CD14-positive monocyte (primary cell): Measurements from ENCODE around the gene XRCC5. TPM values are rescaled to one million over a fixed set of nuclear protein-coding genes. Genes with fewer than 3 reads are reported as not detected.
A peak's percentile ranks its signal among the peaks of the same experiment; 100 is the strongest.

Source experiments
- DNase-seq, 3 donors: peaks; one replicate each; pipeline ENCODE4 v3.0.0-alpha.2; 2011 to 2022
- H2AFZ ChIP-seq: 2 replicates; pipeline ENCODE4 v1.6.0; 2012; ENCODE audit warnings: mild to moderate bottlenecking, low read depth, low read length, inconsistent platforms; ENCODE audit not compliant: insufficient read depth, poor library complexity, severe bottlenecking
- H3K27ac ChIP-seq, 2 donors: 1 replicate in 1 of 2; 2 replicates in 1 of 2; pipeline ENCODE4 v1.5.1; 2012 to 2013; ENCODE audit warnings: low read length in 2 of 2, control low read depth in 1 of 2, inconsistent platforms in 1 of 2, low read depth in 1 of 2, mild to moderate bottlenecking in 1 of 2
- H3K27me3 ChIP-seq, 2 donors: one replicate each; pipeline versions ENCODE4 v1.6.0 to v1.6.1; 2011 to 2013; ENCODE audit warnings: low read length in 2 of 2; ENCODE audit not compliant: control insufficient read depth in 2 of 2, insufficient read depth in 2 of 2
- H3K36me3 ChIP-seq, 2 donors: replicated peaks in 1 of 2; 1 replicate in 1 of 2; 2 replicates in 1 of 2; pipeline versions ENCODE4 v1.5.1 to v1.6.1; 2012 to 2013; ENCODE audit warnings: low read length in 2 of 2, control low read depth in 1 of 2, inconsistent platforms in 1 of 2, mild to moderate bottlenecking in 1 of 2; ENCODE audit not compliant: insufficient read depth in 2 of 2, control insufficient read depth in 1 of 2
- H3K4me1 ChIP-seq, 2 donors: 1 replicate in 1 of 2; 2 replicates in 1 of 2; pipeline versions ENCODE4 v1.5.1 to v1.6.1; 2012 to 2013; ENCODE audit warnings: low read length in 2 of 2, control low read depth in 1 of 2, inconsistent platforms in 1 of 2, mild to moderate bottlenecking in 1 of 2, moderate library complexity in 1 of 2; ENCODE audit not compliant: insufficient read depth in 2 of 2, control insufficient read depth in 1 of 2
- H3K4me2 ChIP-seq: replicated peaks from 2 replicates; pipeline ENCODE3; 2012; ENCODE audit warnings: low read length, moderate library complexity, mild to moderate bottlenecking; ENCODE audit not compliant: poor library complexity, severe bottlenecking; ENCODE audit errors: extremely low read depth
- H3K4me3 ChIP-seq, 3 experiments: fragments of 200-600 bp in 1 of 3; sonication (generic) in 1 of 3; replicated peaks in 1 of 3; 1 replicate in 2 of 3; 2 replicates in 1 of 3; pipeline ENCODE4 v1.5.1; 2011 to 2013; ENCODE audit warnings: low read length in 3 of 3, mild to moderate bottlenecking in 3 of 3, control low read depth in 2 of 3, low read depth in 2 of 3, inconsistent platforms in 1 of 3, moderate library complexity in 1 of 3
- H3K79me2 ChIP-seq: 2 replicates; pipeline ENCODE4 v1.6.0; 2012; ENCODE audit warnings: mild to moderate bottlenecking, control low read depth, inconsistent platforms, low read length, moderate library complexity; ENCODE audit not compliant: insufficient read depth
- H3K9ac ChIP-seq: 2 replicates; pipeline ENCODE4 v1.6.0; 2017; ENCODE audit warnings: low read length, mild to moderate bottlenecking; ENCODE audit not compliant: insufficient read depth, poor library complexity, severe bottlenecking
- H3K9me3 ChIP-seq, 2 donors: replicated peaks in 1 of 2; 1 replicate in 1 of 2; 2 replicates in 1 of 2; pipeline versions ENCODE4 v1.5.1 to v1.6.1; 2012 to 2013; ENCODE audit warnings: low read length in 2 of 2, control low read depth in 1 of 2; ENCODE audit not compliant: control insufficient read depth in 1 of 2, insufficient read depth in 1 of 2
- H4K20me1 ChIP-seq: 2 replicates; pipeline ENCODE4 v1.6.0; 2012; ENCODE audit warnings: mild to moderate bottlenecking, low read length, control low read depth, moderate library complexity; ENCODE audit not compliant: insufficient read depth
- H3K27ac Mint-ChIP-seq, 7 donors: one replicate each; pipeline ENCODE4 v1.8.0; 2020; ENCODE audit warnings: mild to moderate bottlenecking in 7 of 7, mixed read lengths in 7 of 7, moderate library complexity in 6 of 7, inconsistent platforms in 2 of 7
- H3K27me3 Mint-ChIP-seq, 3 donors: one replicate each; pipeline ENCODE4 v1.8.0; 2021 to 2022; ENCODE audit warnings: low read depth in 3 of 3, mild to moderate bottlenecking in 3 of 3, mixed read lengths in 3 of 3, moderate library complexity in 3 of 3, inconsistent platforms in 1 of 3
- H3K36me3 Mint-ChIP-seq, 2 donors: one replicate each; pipeline ENCODE4 v1.8.0; 2020; ENCODE audit warnings: mixed read lengths in 2 of 2, inconsistent platforms in 1 of 2, mild to moderate bottlenecking in 1 of 2
- H3K4me1 Mint-ChIP-seq: one replicate; pipeline ENCODE4 v1.8.0; 2020; ENCODE audit warnings: mild to moderate bottlenecking, mixed read lengths
- H3K4me3 Mint-ChIP-seq, 2 donors: one replicate each; pipeline ENCODE4 v1.8.0; 2020; ENCODE audit warnings: mild to moderate bottlenecking in 2 of 2, mixed read lengths in 2 of 2, moderate library complexity in 1 of 2
- H3K9me3 Mint-ChIP-seq, 7 donors: one replicate each; pipeline ENCODE4 v1.8.0; 2020 to 2022; ENCODE audit warnings: mixed read lengths in 7 of 7, mild to moderate bottlenecking in 6 of 7, moderate library complexity in 6 of 7, inconsistent platforms in 2 of 7
- CTCF ChIP-seq: fragments of 200-600 bp; IDR thresholded peaks from one replicate; pipeline ENCODE4 v1.8.0; 2022; ENCODE audit warnings: antibody characterized with exemption, mild to moderate bottlenecking
- WGBS: methylation state at CpG from one replicate; pipeline ENCODE4 v1.1.5; 2013; ENCODE audit warnings: missing lambda C conversion rate; ENCODE audit not compliant: insufficient coverage; 5-methylcytosine and 5-hydroxymethylcytosine counted together
- intact Hi-C, 2 donors: fragments of 100-400 bp; cut with micrococcal nuclease; formaldehyde crosslinking; loops; one replicate each; pipeline versions ENCODE4 v1.15.0 to v1.15.1; 2023
- polyA plus RNA-seq, 3 donors: library from polyadenylated mRNA; depleted of rRNA in 1 of 3; unstranded in 2 of 3; stranded (reverse) in 1 of 3; fragments of 300-500 nt in 2 of 3; fragments of >200 nt in 1 of 3; fragmentation: Illumina TruSeq in 2 of 3; gene quantifications; 1 replicate in 2 of 3; 2 replicates in 1 of 3; pipeline ENCODE4 v1.2.3, GENCODE V29; 2012 to 2021

XRCC5 gene
- polyA plus RNA-seq, 3 donors, result 55.3 to 281 (median 258) TPM

- peaks cover 61% of the 10 kb centered on the region for H4K20me1 ChIP-seq
- Mint-ChIP-seq H3K36me3 (peaks cover 74 to 84% of the 10 kb centered on the region in 2 donors), H3K27me3 (no peaks in the 10 kb centered on the region), H3K4me3 (no peak overlapping the region), H3K27ac (no peak overlapping the region), H3K4me1 (peaks cover 15% of the 10 kb centered on the region), H3K9me3 (no peaks in the 10 kb centered on the region)
- intact Hi-C loops, result loop anchor here (5.0 to 10.0 kb wide), 2 partner anchors 294 to 296 kb away; partner anchors contain the start of gene SMARCAL1 (in 2 of the 2)
- H3K79me2 ChIP-seq, result peaks cover 88% of the 10 kb centered on the region
- H3K36me3 ChIP-seq, result peaks cover 85 to 87% of the 10 kb centered on the region in 2 donors
- no peak for DNase-seq
- H3K27ac ChIP-seq, result peak overlapping the region in 1 of 2 donors; percentile 30
- TF ChIP-seq CTCF, result no peak
- no peaks in the 10 kb centered on the region for H3K27me3 ChIP-seq
- H3K4me3 ChIP-seq, result no peak overlapping the region
- no peak overlapping the region for H3K9ac ChIP-seq
- H2AFZ ChIP-seq, result no peak overlapping the region
- no peaks in the 10 kb centered on the region for H3K9me3 ChIP-seq
- H3K4me2 ChIP-seq, result no peak overlapping the region
- H3K4me1 ChIP-seq, result peaks cover 9 to 19% of the 10 kb centered on the region in 2 donors
- WGBS, result no CpG with 5 or more reads among the region's 1 CpG
These were observed 9.3 kb downstream of the XRCC5 start for GRCh38 chr2:216118474-216118873.

GRCh38 chr2:216119146-216119545, 10.0 kb downstream of the XRCC5 start:
- Histone ChIP-seq H3K9me3 (no peaks in the 10 kb centered on the region), H3K36me3 (peaks cover 85 to 87% of the 10 kb centered on the region in 2 donors), H2AFZ (no peak overlapping the region), H3K4me1 (peaks cover 9 to 13% of the 10 kb centered on the region in 2 donors), H3K4me2 (no peak overlapping the region), H3K27me3 (no peaks in the 10 kb centered on the region), H3K9ac (no peak overlapping the region), H3K4me3 (no peak overlapping the region), H3K79me2 (peaks cover 88% of the 10 kb centered on the region), H4K20me1 (peaks cover 61% of the 10 kb centered on the region), H3K27ac (no peak overlapping the region)
- intact Hi-C loops, result loop anchor here (5.0 to 10.0 kb wide), 2 partner anchors 293 to 296 kb away; partner anchors contain the start of gene SMARCAL1 (in 2 of the 2)
- WGBS, result no CpG with 5 or more reads among the region's 2 CpGs
- Mint-ChIP-seq H3K36me3 (peaks cover 71 to 85% of the 10 kb centered on the region in 2 donors), H3K27ac (no peak overlapping the region), H3K4me1 (peaks cover 14% of the 10 kb centered on the region), H3K9me3 (no peaks in the 10 kb centered on the region), H3K4me3 (no peak overlapping the region), H3K27me3 (no peaks in the 10 kb centered on the region)
- DNase-seq, result no peak
- TF ChIP-seq CTCF, result no peak
